Colon (tissue), 2 donors: ENCODE measurements around the gene C20orf144.

Experiments used
- FAIRE-seq: peaks from 2 replicates; lab custom pipeline; 2012; peaks lifted over from hg19 to GRCh38; lab: Jason Lieb, UNC
- donor health status: control.
- donor health status: control.

The C20orf144 gene

GRCh38 chr20:33664762-33665144, 2.6 kb downstream of the C20orf144 start:
- no peak for FAIRE-seq

GRCh38 chr20:33666293-33667244, 4.4 kb downstream of the C20orf144 start, which contains the start of gene ACTL10:
Gene ACTL10 (plus strand): TSS chr20:33666943. CDS start chr20:33667498, 555 bp downstream.
- no peak for FAIRE-seq

GRCh38 chr20:33667245-33667675, 5.1 kb downstream of the C20orf144 start:
- FAIRE-seq, result no peak

- FAIRE-seq, result no peak
Measured at GRCh38 chr20:33667676-33668465, 5.7 kb downstream of the C20orf144 start.

GRCh38 chr20:33668466-33669155, 6.5 kb downstream of the C20orf144 start:
- FAIRE-seq, result no peak

- FAIRE-seq, result no peak
Measured at GRCh38 chr20:33669224-33669623, 7.1 kb downstream of the C20orf144 start.

- no peak for FAIRE-seq
Measured at GRCh38 chr20:33669873-33670640, 7.9 kb downstream of the C20orf144 start.

GRCh38 chr20:33670715-33671499, 8.8 kb downstream of the C20orf144 start:
- no peak for FAIRE-seq

GRCh38 chr20:33671573-33672288, 9.6 kb downstream of the C20orf144 start:
- FAIRE-seq, result no peak

- FAIRE-seq, result no peak
Measured at GRCh38 chr20:33672426-33673113, 10.4 kb downstream of the C20orf144 start.

- FAIRE-seq, result no peak
Measured at GRCh38 chr20:33673114-33673409, 10.9 kb downstream of the C20orf144 start.

- no peak for FAIRE-seq
Measured at GRCh38 chr20:33673410-33674293, 11.5 kb downstream of the C20orf144 start.

- no peak for FAIRE-seq
Measured at GRCh38 chr20:33674294-33675135, 12.4 kb downstream of the C20orf144 start, which contains the start of gene NECAB3. Gene NECAB3 (minus strand): TSS chr20:33674428. CDS start chr20:33674352, 76 bp downstream.

GRCh38 chr20:33675136-33675959, 13.2 kb downstream of the C20orf144 start:
- no peak for FAIRE-seq

- FAIRE-seq, result no peak
Measured at GRCh38 chr20:33676121-33676520, 14.0 kb downstream of the C20orf144 start.
